Stimulated activated CD8-positive, alpha-beta memory T cell treated with anti-CD3 and anti-CD28 coated beads, Interleukin-12 subunit alpha, Interleukin-12 subunit beta, amount 100 ng/mL, for 24 hours (primary cell): Measurements from ENCODE around the gene SH3RF3.

Source experiments
- DNase-seq: peaks from one replicate; pipeline ENCODE4 v3.0.0-alpha.2; 2020; ENCODE audit errors: extremely low read depth

SH3RF3 gene

DNA sequence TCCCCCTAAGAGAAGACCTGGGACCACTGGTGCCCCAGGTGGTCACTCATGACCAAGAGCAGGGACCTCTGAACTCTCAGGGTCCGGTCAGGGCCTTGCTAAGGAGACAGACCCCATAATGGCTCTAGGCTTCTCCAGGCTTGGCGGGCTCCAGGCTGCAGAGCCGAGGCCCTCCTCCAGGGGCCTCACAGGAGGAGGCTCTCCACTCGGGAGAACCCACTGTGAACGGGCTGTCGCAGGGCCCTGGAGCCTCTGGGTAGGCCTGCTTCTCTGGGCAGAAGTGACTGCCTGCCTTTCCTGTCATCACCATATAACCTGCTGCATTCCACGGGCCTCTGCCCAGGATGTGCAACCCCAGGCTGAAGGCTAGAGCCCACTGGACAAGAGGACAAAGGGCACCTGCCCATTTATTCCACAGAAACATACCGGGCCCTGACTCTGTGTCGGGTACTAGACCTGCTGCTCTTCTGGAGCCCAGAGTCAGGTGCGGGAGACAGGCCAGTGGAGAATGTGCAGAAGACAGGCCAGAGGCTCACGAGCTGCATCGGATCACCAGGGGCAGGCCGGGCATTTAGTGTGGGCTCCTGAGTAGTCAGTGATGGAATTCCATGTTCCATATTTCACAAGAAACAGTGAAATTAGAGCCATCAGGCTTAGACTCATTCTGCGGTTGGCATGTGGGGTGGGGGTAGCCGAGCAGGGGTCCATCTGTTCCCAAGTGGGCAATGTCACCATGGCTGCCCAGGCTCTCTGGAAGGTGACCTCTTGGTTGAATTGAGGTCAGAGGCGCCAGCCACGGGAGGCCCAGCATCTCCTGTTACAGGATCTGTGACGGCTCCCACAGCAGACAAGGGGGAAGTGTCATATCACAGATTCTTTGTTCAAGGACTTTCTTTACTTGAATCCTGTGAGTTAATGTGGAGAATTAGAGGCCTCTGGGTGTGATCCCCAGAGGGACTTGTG lies 220.8 kb downstream of the SH3RF3 start:
- DNase-seq, result no peak

DNA sequence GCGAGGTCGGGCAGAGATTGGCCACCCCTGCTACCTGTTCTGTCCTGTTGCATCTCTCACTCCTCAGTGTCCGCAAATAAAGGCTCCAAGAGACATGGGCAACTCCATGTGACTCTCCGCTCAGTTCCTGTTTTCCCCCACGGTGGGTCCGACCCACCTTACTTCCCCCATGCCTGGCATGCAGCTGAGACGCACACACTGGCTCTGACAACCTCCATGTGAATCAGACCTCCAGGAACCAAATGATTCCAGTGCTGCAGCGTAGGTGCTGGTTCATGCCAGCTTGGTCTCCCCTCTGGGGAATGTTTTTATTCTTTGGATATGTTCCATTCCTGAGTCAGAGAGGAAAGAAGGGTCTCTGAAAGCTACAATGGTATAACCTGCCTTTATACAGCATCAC lies 221.5 kb downstream of the SH3RF3 start:
- DNase-seq, result no peak

DNA sequence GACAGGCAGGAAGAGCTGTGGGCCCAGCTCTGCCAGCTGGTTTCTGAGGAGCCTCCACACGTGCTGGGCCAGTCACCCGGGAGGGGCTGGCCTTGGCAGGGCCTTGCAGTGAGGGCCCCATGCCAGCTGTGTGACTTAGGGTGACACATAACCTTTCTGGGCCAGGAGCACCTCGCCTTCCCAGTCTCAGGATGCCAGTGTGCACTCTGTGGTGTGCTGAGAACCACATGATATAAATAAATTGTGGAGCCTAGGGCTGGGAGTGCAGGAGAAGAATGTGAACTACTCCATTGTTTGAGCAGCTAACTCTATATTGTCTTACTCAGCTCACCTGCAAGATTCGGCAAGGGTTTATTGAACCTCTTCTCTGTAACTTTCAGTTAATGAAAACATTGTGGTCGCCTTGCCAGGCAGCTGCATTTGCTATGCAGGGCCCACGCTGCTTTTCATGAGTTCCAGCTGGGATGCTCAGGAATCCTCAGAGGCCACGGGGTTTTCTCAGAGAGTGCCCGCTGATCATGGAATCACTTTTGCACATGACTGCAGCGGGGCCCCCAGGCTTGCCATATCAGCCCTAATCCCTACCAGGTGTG lies 222.3 kb downstream of the SH3RF3 start:
- no peak for DNase-seq

DNA sequence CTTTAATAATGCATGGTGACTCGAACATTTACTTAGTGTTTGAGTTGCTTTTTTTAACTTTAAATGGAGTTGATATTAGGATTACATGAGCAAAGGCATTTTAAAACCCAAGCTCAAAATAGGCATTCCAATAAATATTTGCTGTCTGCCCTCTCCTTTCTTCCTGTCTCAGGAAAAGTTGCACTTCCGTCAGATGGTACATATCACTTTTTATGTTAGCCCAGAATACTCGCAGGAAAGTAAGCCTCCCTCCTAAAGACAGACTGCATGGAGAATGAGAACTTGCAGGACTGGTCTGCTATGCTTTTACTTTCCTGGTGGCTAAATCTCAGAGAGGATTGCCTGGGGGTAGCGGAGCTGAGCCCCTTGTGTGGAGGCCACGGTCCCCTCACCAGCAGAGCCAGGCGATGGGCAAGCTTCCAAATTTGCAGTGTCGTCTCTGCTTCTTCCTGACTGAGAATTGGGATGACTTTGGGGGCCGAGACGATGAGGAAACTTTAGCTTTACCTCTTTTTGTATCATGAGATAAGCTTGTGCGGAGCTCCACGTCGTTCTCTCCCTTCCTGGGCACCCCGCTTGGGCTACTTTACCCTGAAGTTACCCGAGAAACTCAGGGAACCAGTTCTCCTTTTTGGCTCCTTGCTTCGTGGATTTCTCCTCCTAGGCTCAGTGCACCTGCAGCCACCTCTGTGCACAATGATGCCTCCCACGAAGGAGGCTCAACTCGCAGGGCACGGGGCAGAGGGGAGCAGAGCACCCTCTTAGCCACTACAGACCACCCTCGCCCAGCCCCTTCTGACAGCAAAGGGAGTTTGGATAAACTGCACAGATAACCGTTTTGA lies 223.3 kb downstream of the SH3RF3 start:
- no peak for DNase-seq

DNA sequence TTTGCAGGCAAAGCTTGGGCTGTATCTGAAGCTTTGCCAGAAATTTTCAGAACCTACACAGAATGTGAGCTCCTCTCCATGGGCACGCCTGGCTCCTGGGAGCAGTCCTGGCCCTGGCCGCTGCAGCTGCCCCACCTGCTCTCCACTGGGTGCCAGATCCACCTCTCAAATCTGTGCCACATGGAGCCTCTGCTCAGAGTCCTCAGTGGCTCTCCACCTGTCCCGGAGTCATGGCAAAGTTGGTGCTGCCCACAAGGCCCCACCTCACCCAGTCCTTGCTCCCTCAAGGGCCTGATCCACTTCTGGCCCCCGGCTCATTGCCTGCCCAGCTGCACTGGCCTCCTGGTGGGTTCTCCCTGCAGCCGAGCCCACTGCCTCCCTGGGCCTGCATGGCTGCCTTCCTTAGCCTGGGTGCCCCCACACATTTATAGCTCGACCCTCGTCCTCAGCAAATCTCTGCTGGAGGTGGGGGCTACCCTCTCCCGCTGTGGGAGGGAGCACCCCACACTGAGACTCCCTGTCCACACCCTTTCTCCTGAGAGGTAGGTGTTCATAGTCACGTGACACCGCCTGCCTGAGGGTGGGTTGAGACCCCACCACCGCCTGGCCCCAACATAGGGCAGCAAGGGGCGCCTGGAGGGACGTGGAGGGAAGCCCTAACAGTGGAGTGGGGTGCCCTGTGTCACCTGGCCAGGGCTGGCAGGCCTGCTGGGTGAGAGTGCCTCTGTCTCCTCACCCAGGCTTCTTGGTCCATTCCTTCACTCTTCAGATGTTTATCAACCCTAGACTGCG lies 224.1 kb downstream of the SH3RF3 start:
- DNase-seq, result no peak

DNA sequence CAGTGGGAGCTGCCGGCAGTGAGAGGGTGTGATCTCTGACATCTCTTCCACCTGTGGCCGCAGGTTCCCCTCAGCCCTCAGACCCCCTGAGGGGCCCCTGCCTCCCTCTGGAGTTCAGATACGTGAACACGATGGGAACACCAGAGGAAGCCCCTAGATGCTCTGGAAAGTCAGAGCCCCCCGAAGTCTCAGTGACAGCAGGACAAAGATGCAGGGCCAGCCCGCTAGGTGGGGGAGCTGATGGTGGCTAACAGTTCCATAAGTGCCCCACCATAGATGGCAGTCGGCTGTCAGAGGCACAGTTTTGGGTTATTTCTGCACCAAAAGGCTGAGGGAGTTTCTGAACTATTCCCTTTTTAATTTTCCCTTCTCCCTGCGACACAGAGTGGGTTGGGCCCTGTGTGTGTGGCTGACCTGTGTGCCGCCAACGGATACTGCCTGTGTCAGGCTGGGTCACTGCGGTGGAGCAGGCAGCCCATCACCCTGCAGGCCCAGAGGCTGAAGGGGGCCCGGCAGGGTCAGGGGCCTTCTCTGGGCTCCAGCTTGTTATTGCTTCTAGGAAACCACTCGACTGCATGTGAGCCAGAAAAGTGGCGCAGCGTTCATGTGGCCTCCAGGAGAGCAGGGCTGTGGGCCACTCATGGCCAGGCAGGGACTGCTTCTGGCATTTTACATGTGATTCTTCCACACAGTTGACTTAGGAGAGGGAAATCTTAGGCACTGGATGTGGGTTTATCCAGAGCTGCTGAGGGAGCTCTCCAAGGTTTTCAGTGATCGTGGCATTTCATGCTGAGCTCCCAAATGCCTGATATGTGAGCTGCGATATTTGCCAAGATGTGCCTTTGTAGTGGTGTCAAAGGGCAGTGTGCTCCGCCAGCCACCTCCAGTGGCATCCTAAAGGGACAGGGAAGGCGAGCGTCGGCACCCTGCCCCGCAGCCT lies 225.1 kb downstream of the SH3RF3 start:
- no peak for DNase-seq

DNA sequence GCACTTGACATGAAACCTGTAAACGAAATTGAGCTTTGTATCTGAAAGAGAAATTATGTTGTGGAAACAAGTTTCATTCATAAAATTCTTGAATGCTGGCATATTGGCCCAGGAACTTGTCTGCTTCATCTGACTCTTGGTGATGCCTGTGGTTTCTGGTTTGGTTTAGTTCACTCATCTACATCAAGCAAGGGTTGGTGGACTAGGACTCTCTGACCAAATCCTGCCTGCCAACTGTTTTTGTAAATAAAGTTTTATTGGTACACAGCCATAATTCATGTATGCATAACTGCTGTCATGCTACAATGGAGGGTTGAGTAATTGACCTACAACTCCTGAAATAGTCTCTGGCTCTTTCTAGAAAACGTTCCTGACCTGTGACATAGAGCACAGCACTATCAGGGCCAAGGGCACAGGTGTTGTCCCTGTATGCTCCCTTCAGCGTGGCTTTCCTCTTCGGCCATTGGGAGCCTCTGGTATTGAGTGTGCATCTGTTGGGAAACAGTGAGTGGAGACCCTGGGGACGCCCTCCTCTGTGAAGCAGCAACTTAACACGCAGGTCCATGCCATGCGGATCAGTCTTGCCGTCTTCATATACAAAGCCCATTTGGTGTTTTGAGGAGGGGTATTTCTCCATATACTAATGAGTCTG lies 226.3 kb downstream of the SH3RF3 start:
- no peak for DNase-seq

DNA sequence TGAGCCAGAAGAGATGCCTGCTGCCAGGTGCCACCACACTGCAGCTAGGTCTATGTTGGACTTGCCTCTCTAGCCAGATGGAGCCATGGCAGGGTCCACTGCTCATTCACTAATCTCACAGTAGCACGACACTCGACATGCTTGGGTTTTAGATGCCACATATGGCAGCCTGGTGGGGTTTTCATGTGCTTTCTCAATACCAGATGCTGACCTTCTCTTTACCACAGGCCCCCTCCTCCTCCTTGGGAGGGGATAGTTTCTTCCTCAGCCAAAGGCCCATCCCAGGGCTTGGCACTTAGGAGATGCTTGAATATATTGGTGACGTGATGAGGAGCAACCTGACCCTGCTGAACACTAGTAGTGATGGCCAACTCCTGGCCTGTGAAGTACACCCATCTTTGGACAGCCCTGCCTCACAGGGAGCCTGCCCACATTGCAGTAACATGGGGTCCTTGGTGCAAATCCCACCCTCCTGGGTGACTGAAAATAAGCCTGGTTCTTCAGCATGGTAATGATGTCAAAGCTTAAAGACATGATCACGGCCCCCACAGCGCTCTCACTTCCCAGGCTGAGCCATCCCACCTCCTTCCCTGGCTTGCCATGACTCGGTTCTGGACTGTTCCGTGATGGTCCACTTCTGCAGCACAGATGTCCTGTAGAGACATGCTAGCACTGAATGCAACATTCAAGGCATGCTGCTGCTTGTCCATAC lies 227.5 kb downstream of the SH3RF3 start:
- no peak for DNase-seq

DNA sequence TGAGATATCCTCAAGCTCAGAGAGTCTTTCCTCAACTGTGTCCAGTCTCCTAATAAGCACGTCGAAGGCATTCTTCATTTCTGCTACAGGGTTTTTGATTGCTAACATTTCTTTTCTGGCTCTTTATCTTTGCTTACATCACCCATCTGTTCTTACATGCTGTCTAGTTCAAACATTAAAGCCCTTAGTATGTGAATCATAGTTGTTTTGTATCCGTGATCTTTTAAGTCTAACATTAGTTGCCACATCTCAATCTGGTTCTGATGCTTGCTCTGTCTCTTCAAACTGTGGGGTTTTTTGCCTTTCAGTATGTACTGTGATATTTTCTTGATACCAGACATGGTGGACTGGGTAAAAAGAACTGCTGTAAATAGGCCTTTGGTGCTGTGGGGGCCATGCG lies 235.2 kb downstream of the SH3RF3 start:
- no peak for DNase-seq

DNA sequence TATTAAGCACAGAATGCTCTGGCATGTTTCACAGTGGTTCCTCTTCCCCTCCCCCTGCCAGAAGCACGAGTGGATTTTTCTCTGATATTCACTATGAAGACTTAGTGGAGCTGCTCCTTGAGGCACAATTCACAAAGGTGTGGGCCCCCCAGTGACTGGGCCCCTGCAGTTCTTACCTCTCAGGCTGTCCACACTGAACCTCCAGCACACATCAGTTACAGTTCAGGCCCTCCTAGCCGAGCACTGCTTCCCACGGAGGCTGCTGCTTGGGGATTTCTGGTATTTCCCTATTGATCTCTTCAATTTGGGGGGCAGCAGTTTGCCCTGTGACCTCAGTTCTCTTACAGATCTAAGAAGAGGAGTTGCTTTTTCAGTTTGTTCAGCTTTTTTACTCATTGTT lies 236.1 kb downstream of the SH3RF3 start:
- no peak for DNase-seq

DNA sequence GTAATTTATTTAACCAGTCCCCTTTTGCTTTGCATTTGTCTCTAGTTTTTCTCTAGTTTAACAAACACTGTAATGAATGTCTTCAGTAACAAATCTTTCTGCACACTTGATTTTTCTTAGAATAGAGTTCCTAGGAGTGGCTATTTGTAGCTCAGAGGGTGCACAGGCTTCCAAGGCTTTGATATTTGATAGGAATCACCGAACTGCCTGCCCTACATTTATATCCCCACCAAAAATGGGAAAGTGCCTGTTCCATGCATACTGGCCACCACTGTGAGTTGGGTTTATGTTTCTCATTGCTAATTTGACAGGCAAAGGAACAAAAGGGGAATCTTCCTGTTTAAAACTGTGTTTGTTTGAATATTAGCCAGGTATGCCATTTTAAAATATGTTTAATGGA lies 238.7 kb downstream of the SH3RF3 start:
- no peak for DNase-seq

DNA sequence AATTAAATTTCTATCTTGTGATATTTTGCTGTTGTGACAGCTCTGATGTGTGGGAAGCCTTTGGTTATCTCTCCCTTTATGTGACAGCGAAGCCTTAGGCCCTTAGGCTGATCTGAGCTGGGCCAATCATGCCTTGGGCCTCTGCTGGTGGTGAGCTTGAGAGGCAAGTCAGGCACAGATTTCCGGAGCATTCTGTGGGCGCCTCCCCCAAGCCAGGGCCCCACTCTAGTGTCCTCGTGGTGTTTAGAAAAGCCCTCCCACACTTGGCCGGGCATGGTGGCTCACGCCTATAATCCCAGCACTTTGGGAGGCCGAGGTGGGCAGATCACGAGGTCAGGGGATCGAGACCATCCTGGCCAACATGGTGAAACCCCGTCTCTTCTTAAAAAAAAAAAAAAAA lies 239.8 kb downstream of the SH3RF3 start:
- no peak for DNase-seq

DNA sequence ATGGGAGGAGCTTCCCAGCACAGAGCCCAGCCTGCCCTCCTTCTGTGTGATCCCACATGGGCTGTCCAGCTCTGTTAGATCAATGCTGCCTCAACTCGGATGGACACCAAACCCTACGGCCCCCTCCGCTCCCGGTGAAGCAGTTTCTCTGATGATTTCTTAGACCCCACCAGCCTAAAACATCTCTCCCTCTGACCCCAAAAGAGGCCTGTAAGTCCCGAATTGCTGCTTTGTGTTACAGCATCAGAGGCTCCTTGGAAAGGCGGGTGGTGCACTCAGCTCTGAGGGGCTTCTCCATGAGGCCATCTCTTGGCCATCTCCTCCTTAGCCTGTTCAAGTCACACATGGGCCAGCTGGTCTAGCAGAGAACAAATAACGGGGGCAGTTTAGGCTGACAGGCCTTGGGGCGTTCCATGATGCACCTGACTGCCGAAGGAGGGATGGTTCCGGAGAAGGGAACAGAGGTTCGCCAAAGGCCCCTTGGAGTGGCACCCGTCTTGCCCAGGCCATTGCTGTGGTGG lies 240.7 kb downstream of the SH3RF3 start:
- no peak for DNase-seq

DNA sequence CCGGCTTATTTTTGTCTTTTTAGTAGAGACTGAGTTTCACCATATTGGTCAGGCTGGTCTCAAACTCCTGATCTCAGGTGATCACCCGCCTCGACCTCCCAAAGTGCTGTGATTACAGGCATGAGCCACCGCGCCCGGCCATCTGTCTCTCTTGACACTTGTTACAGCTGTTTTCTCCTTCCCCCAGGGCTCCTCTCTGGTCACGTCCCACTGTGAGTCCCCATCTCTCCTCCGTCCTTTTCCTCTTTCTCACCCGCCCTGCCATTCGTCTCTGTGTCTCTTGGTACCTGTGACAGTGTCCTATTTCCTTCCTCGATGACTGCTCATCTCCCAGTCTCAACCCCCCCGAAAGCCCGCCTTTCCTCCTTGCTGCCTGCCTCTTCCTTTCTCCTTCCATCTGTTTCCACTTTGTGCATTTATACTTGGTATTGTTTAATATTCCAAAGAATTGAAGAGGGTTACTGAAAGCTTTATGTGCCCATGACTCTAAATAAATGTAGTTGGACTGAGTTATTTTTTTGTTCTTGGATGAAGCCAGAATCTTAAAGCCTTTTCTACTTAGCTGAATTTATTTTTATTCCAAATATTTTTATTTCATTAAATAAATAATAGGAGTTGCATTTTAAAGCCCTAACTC lies 241.5 kb downstream of the SH3RF3 start:
- DNase-seq, result no peak

DNA sequence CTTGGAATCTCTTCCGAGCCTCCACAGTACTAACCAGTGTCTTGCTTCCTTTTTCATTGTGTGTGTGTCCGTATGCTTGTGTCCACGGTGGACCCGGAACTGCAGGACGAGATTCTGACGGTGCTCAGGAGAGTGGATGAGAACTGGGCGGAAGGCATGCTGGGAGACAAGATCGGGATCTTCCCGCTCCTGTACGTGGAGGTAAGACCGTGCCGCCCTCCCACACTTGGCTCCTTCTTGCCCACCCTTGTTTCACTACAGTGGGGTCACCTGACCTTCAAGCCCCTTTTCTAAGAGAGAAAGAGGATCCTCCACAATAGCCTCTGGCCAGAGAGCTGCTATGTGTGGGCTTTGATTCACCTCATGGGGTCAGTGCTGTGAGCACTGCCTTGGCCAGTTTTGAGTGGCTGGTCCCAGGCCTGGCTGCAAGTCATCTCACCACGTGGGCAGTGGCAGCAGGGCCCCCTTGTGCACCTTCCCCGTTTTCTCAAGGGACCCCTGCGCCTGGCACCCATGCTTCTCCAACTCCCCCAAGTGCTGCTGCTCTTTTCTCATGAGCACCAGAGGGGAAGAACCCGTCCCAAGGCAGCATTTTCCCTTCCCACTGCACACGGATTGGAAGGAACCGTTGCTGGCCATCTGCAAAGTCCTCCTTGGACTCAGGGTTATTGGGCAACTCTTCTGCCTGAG lies 242.6 kb downstream of the SH3RF3 start:
- DNase-seq, result no peak

DNA sequence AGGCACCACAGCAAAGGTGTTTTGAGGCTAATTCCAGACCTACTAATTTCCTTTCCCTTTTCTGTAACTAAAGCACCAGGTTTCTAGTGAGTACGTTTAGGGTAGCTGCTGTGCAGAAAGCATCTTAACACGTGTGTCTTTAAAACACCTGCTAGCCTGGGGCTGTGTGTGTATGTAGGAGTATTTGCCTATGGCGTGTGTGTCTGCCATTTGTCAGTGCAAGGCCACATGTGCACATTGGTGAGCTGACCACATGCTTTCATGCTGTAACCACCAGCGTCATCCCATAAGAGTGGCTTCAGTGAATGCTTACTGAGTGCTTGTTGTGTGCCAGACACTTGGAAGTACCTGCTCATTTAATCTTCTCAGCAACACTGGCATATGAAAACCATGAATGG lies 243.2 kb downstream of the SH3RF3 start:
- DNase-seq, result no peak

DNA sequence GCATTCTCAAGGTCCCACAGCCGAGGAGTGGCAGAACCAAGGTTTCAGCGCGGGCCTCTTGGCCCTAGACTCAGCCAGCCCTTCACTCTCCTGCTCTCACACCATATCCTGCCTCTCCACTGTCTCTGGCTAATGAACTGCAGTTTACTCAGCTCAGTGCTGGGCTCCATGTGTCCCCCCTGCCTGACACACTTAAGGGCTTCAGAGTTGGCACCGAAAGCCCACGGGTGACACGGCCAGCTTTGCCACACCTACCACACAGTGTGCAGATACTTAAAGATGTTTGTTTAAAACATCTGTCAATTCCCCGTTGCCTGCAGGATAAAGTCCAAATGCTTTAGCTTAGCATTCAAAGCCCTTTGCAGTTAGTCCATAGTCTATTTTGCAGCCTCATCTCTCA lies 243.6 kb downstream of the SH3RF3 start:
- DNase-seq, result no peak
